ENCODE data around the gene PPP1R36.
A peak's percentile ranks its signal among the peaks of the same experiment; 100 is the strongest.
"Not testable (repeated sequence)": the region's sequence is repeated elsewhere in the genome, so short reads cannot be mapped to it uniquely, and the experiment has no call there.

The PPP1R36 gene

GRCh38 chr14:64617872-64618408, 68.2 kb downstream of the PPP1R36 start:
- not testable (repeated sequence) for H3K4me3 ChIP-seq (ENCODE audit: low read length in 2 of 2); H2AK5ac ChIP-seq (ENCODE audit: low read depth, low read length); H3K36me3 ChIP-seq (replicated peaks in 1 of 2; ENCODE audit: control insufficient read depth in 2 of 2, insufficient read depth in 2 of 2, low read length in 2 of 2); H3K14ac ChIP-seq (ENCODE audit: low read length); H3K23ac ChIP-seq (ENCODE audit: low read depth, low read length, poor library complexity); H3K18ac ChIP-seq (ENCODE audit: low read length); H3K27ac ChIP-seq (replicated peaks; ENCODE audit: low read length); H3K4ac ChIP-seq (ENCODE audit: low read length); H2BK12ac ChIP-seq (ENCODE audit: low read length); H3K27me3 ChIP-seq (ENCODE audit: control insufficient read depth in 3 of 3, insufficient read depth in 3 of 3, low read depth in 1 of 3, low read length in 3 of 3); H3K4me2 ChIP-seq (ENCODE audit: insufficient read depth, low read length, poor library complexity, severe bottlenecking); H2BK120ac ChIP-seq (ENCODE audit: low read depth, low read length); H4K8ac ChIP-seq (ENCODE audit: low read depth, low read length); DNase-seq (ENCODE audit: low spot score); H2AFZ ChIP-seq (ENCODE audit: low read length); H3K9ac ChIP-seq (ENCODE audit: low read depth, low read length, poor library complexity); H4K91ac ChIP-seq (ENCODE audit: low read depth, low read length, poor library complexity); H2BK5ac ChIP-seq (ENCODE audit: low read length); H3K9me3 ChIP-seq (replicated peaks in 1 of 2; ENCODE audit: control insufficient read depth in 2 of 2, insufficient read depth in 1 of 2, low read depth in 1 of 2, low read length in 2 of 2); H2BK15ac ChIP-seq (ENCODE audit: low read length); H3K79me1 ChIP-seq (ENCODE audit: low read depth, low read length)
- peaks cover 5 to 15% of the 10 kb centered on the region in 2 donors for H3K4me1 ChIP-seq (ENCODE audit: control insufficient read depth in 2 of 2, insufficient read depth in 1 of 2, low read depth in 1 of 2, low read length in 2 of 2)
- no CpG with 5 or more reads among the region's 8 CpGs for WGBS, 2 donors (ENCODE audit: extremely low coverage in 2 of 2, insufficient read length in 2 of 2, insufficient replicate concordance in 1 of 2)

GRCh38 chr14:64620910-64621309, 71.1 kb downstream of the PPP1R36 start:
- no peak overlapping the region for H3K9ac ChIP-seq (ENCODE audit: low read depth, low read length, poor library complexity)
- no peak overlapping the region for H2BK15ac ChIP-seq (ENCODE audit: low read length)
- H3K9me3 ChIP-seq (replicated peaks in 1 of 2; ENCODE audit: control insufficient read depth in 2 of 2, insufficient read depth in 1 of 2, low read depth in 1 of 2, low read length in 2 of 2) = peaks cover 0 to 3% of the 10 kb centered on the region in 2 donors
- H3K27ac ChIP-seq (replicated peaks; ENCODE audit: low read length) = no peak overlapping the region
- H2BK120ac ChIP-seq (ENCODE audit: low read depth, low read length) = no peak overlapping the region
- H2BK12ac ChIP-seq (ENCODE audit: low read length) = no peak overlapping the region
- no peak overlapping the region for H2AFZ ChIP-seq (ENCODE audit: low read length)
- H3K4me3 ChIP-seq (ENCODE audit: low read length in 2 of 2) = no peak overlapping the region
- no peak overlapping the region for H4K8ac ChIP-seq (ENCODE audit: low read depth, low read length)
- no peak overlapping the region for H3K23ac ChIP-seq (ENCODE audit: low read depth, low read length, poor library complexity)
- H3K18ac ChIP-seq (ENCODE audit: low read length) = no peak overlapping the region
- H3K79me1 ChIP-seq (ENCODE audit: low read depth, low read length) = no peaks in the 10 kb centered on the region
- H3K4me2 ChIP-seq (ENCODE audit: insufficient read depth, low read length, poor library complexity, severe bottlenecking) = no peak overlapping the region
- no peaks in the 10 kb centered on the region for H3K36me3 ChIP-seq (replicated peaks in 1 of 2; ENCODE audit: control insufficient read depth in 2 of 2, insufficient read depth in 2 of 2, low read length in 2 of 2)
- no CpG with 5 or more reads among the region's 1 CpG for WGBS, 2 donors (ENCODE audit: extremely low coverage in 2 of 2, insufficient read length in 2 of 2, insufficient replicate concordance in 1 of 2)
- H2AK5ac ChIP-seq (ENCODE audit: low read depth, low read length) = no peak overlapping the region
- H3K27me3 ChIP-seq (ENCODE audit: control insufficient read depth in 3 of 3, insufficient read depth in 3 of 3, low read depth in 1 of 3, low read length in 3 of 3) = peaks cover 0 to 13% (median 0%) of the 10 kb centered on the region in 3 experiments
- H3K4me1 ChIP-seq (ENCODE audit: control insufficient read depth in 2 of 2, insufficient read depth in 1 of 2, low read depth in 1 of 2, low read length in 2 of 2) = peaks cover 0 to 7% of the 10 kb centered on the region in 2 donors
- H3K4ac ChIP-seq (ENCODE audit: low read length) = no peak overlapping the region
- no peak for DNase-seq (ENCODE audit: low spot score)
- no peak overlapping the region for H2BK5ac ChIP-seq (ENCODE audit: low read length)
- no peak overlapping the region for H4K91ac ChIP-seq (ENCODE audit: low read depth, low read length, poor library complexity)
- no peak overlapping the region for H3K14ac ChIP-seq (ENCODE audit: low read length)

GRCh38 chr14:64623554-64624165, 73.9 kb downstream of the PPP1R36 start:
- WGBS, 2 donors (ENCODE audit: extremely low coverage in 2 of 2, insufficient read length in 2 of 2, insufficient replicate concordance in 1 of 2) = no CpG with 5 or more reads among the region's 7 CpGs

GRCh38 chr14:64625386-64626232, 75.8 kb downstream of the PPP1R36 start:
- H2AFZ ChIP-seq (ENCODE audit: low read length) = peak overlapping the region; percentile 28
- no peak overlapping the region for H3K4me3 ChIP-seq (ENCODE audit: low read length in 2 of 2)
- H3K27ac ChIP-seq (replicated peaks; ENCODE audit: low read length) = no peak overlapping the region
- no peak overlapping the region for H2BK120ac ChIP-seq (ENCODE audit: low read depth, low read length)
- no peak overlapping the region for H3K18ac ChIP-seq (ENCODE audit: low read length)
- no peak for DNase-seq (ENCODE audit: low spot score)
- no peak overlapping the region for H3K14ac ChIP-seq (ENCODE audit: low read length)
- no CpG with 5 or more reads among the region's 15 CpGs for WGBS, 2 donors (ENCODE audit: extremely low coverage in 2 of 2, insufficient read length in 2 of 2, insufficient replicate concordance in 1 of 2)
- H3K79me1 ChIP-seq (ENCODE audit: low read depth, low read length) = no peaks in the 10 kb centered on the region
- no peak overlapping the region for H3K4me2 ChIP-seq (ENCODE audit: insufficient read depth, low read length, poor library complexity, severe bottlenecking)
- peaks cover 0 to 3% of the 10 kb centered on the region in 2 donors for H3K9me3 ChIP-seq (replicated peaks in 1 of 2; ENCODE audit: control insufficient read depth in 2 of 2, insufficient read depth in 1 of 2, low read depth in 1 of 2, low read length in 2 of 2)
- peak overlapping the region; percentile 20 for H2AK5ac ChIP-seq (ENCODE audit: low read depth, low read length)
- peaks cover 0 to 17% (median 0%) of the 10 kb centered on the region in 3 experiments for H3K27me3 ChIP-seq (ENCODE audit: control insufficient read depth in 3 of 3, insufficient read depth in 3 of 3, low read depth in 1 of 3, low read length in 3 of 3)
- H3K4ac ChIP-seq (ENCODE audit: low read length) = no peak overlapping the region
- H3K4me1 ChIP-seq (ENCODE audit: control insufficient read depth in 2 of 2, insufficient read depth in 1 of 2, low read depth in 1 of 2, low read length in 2 of 2) = peaks cover 0 to 7% of the 10 kb centered on the region in 2 donors
- H2BK5ac ChIP-seq (ENCODE audit: low read length) = no peak overlapping the region
- no peak overlapping the region for H3K23ac ChIP-seq (ENCODE audit: low read depth, low read length, poor library complexity)
- H2BK15ac ChIP-seq (ENCODE audit: low read length) = no peak overlapping the region
- H3K9ac ChIP-seq (ENCODE audit: low read depth, low read length, poor library complexity) = no peak overlapping the region
- no peaks in the 10 kb centered on the region for H3K36me3 ChIP-seq (replicated peaks in 1 of 2; ENCODE audit: control insufficient read depth in 2 of 2, insufficient read depth in 2 of 2, low read length in 2 of 2)
- no peak overlapping the region for H4K91ac ChIP-seq (ENCODE audit: low read depth, low read length, poor library complexity)
- H4K8ac ChIP-seq (ENCODE audit: low read depth, low read length) = no peak overlapping the region
- H2BK12ac ChIP-seq (ENCODE audit: low read length) = no peak overlapping the region

More at GRCh38 chr14:64623554-64624165, 73.9 kb downstream of the PPP1R36 start:
- Histone ChIP-seq H3K27ac (replicated peaks; ENCODE audit: low read length) (no peak overlapping the region), H4K8ac (ENCODE audit: low read depth, low read length) (no peak overlapping the region), H2AFZ (ENCODE audit: low read length) (no peak overlapping the region), H3K14ac (ENCODE audit: low read length) (no peak overlapping the region), H3K4ac (ENCODE audit: low read length) (no peak overlapping the region), H3K27me3 (ENCODE audit: control insufficient read depth in 3 of 3, insufficient read depth in 3 of 3, low read depth in 1 of 3, low read length in 3 of 3) (peaks cover 0 to 17% (median 0%) of the 10 kb centered on the region in 3 experiments), H3K4me1 (ENCODE audit: control insufficient read depth in 2 of 2, insufficient read depth in 1 of 2, low read depth in 1 of 2, low read length in 2 of 2) (peaks cover 0 to 7% of the 10 kb centered on the region in 2 donors), H2BK5ac (ENCODE audit: low read length) (no peak overlapping the region), H2BK15ac (ENCODE audit: low read length) (no peak overlapping the region), H3K18ac (ENCODE audit: low read length) (no peak overlapping the region), H3K4me3 (ENCODE audit: low read length in 2 of 2) (no peak overlapping the region), H2AK5ac (ENCODE audit: low read depth, low read length) (no peak overlapping the region), H3K9me3 (replicated peaks in 1 of 2; ENCODE audit: control insufficient read depth in 2 of 2, insufficient read depth in 1 of 2, low read depth in 1 of 2, low read length in 2 of 2) (peaks cover 0 to 3% of the 10 kb centered on the region in 2 donors), H3K4me2 (ENCODE audit: insufficient read depth, low read length, poor library complexity, severe bottlenecking) (no peak overlapping the region), H3K79me1 (ENCODE audit: low read depth, low read length) (no peaks in the 10 kb centered on the region), H3K36me3 (replicated peaks in 1 of 2; ENCODE audit: control insufficient read depth in 2 of 2, insufficient read depth in 2 of 2, low read length in 2 of 2) (no peaks in the 10 kb centered on the region), H3K23ac (ENCODE audit: low read depth, low read length, poor library complexity) (no peak overlapping the region), H4K91ac (ENCODE audit: low read depth, low read length, poor library complexity) (no peak overlapping the region), H3K9ac (ENCODE audit: low read depth, low read length, poor library complexity) (no peak overlapping the region), H2BK120ac (ENCODE audit: low read depth, low read length) (no peak overlapping the region), H2BK12ac (ENCODE audit: low read length) (no peak overlapping the region)
- DNase-seq (ENCODE audit: low spot score) = no peak
